SK-N-MC (cell line): ENCODE measurements around the gene BSCL2.

Experiments
- EZH2 ChIP-seq: fragments of 200-600 bp; sonication (generic); IDR thresholded peaks from one replicate; pipeline ENCODE4 v1.6.1; 2017; ENCODE audit warnings: antibody characterized with exemption
- FOXP2 ChIP-seq: optimal IDR thresholded peaks from 2 replicates; pipeline ENCODE3; 2011; ENCODE audit warnings: mild to moderate bottlenecking, moderate library complexity; ENCODE audit not compliant: insufficient read depth; ENCODE audit errors: extremely low read length, control extremely low read depth
- POLR2AphosphoS5 ChIP-seq: IDR thresholded peaks from 2 replicates; pipeline ENCODE4 v1.6.1; 2012; ENCODE audit warnings: mild to moderate bottlenecking, low read depth, low read length, borderline replicate concordance

DNA sequence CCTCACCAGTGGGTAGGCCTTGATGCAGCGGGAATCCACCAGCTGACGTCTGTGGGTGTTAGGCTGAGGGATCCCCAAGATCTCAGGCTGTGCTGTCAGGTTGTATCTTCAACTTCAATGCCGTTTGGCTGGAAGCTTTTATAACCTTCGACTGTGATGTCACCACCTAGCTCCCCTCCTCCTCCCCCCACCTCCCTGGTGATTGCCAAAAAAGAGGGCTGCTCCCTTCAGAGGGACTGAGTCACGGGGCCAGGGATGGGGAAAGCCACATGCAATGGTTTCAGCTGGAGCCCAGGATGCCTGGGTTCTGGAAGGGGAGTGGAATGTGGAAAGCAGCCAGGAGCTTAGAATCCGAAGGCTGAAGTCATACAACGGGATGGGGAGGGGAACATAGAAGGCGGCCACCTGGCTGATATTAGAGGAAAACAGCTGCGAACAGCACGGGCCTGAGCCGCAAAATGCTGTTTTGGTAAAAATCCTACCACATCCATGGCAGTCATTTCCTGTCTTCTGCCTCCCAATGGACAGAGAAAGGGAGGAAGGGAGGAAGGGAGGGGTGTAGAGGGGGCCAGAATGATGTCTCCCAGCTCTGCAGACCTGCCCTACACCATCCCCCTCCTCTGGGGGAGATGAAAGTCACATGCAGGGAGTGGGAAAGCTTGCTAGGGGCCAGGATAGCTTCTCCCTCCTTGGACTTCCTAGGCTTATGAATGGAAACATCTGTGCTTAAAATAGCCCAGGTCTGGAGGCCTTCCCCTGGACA is 17.6 kb downstream of the BSCL2 start, which contains the start of gene LRRN4CL:
- TF ChIP-seq POLR2AphosphoS5 = peak; percentile 32; the same call in 1 of the 2 replicates
- TF ChIP-seq EZH2 = no peak
- no peak for TF ChIP-seq FOXP2
